Suprapubic skin (tissue), 4 donors: ENCODE measurements around the gene NELL1.

ENCODE experiments used
- CTCF ChIP-seq, 2 donors: fragments of 200-600 bp in 1 of 2; fragments of 450-650 bp in 1 of 2; sonication (generic) in 1 of 2; IDR thresholded peaks; one replicate each; pipeline ENCODE4 v1.5.1; 2016 to 2019; ENCODE audit warnings: antibody characterized with exemption in 2 of 2, mild to moderate bottlenecking in 1 of 2, moderate library complexity in 1 of 2
- EP300 ChIP-seq: sonication (generic); formaldehyde crosslinking; IDR thresholded peaks from one replicate; pipeline ENCODE4 v1.6.1; 2017; ENCODE audit warnings: antibody characterized with exemption
- POLR2A ChIP-seq, 2 donors: fragments of 450-650 bp; IDR thresholded peaks; one replicate each; pipeline ENCODE4 v1.6.1; 2017; ENCODE audit warnings: antibody characterized with exemption in 2 of 2, mild to moderate bottlenecking in 2 of 2, moderate library complexity in 2 of 2
- POLR2AphosphoS5 ChIP-seq, 3 donors: sonication (generic); formaldehyde crosslinking; IDR thresholded peaks; one replicate each; pipeline ENCODE4 v1.6.1; 2017; ENCODE audit warnings: antibody characterized with exemption in 3 of 3

GRCh38 chr11:21306739-21307358, 637.5 kb downstream of the NELL1 start:
- TF ChIP-seq CTCF (IDR thresholded peaks at IDR 0.05) = no peak
- TF ChIP-seq POLR2A (IDR thresholded peaks at IDR 0.05) = no peak
- TF ChIP-seq EP300 = no peak
- no peak for TF ChIP-seq POLR2AphosphoS5 (IDR thresholded peaks at IDR 0.05)
